ENCODE measurements around the gene DSCAM. TPM values are rescaled to one million over a fixed set of nuclear protein-coding genes. Genes with fewer than 3 reads are reported as not detected.

The DSCAM gene
- total RNA-seq, 1 donor from 2014 or later = 0.06 TPM

DNA sequence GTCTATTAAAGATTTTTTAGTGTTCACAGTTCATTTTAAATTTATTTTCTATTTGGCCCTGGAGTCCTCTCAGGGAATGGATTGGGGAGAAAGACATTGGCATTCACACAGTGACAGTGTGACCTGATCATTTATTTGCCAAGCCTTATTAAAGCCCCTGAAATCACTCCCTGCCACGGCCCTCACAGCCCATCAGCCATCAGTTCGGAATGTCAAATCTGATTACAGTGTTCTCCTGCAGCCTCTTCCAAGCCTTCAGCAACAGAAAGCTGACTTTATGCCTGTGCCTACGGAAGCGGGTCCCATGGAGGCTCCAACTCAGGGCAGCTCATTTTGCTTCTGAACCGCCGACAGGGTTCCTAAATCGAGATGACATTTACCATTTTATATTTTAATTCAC, 451.2 kb downstream of the DSCAM start:
- Histone ChIP-seq H3K36me3 (no peaks in the 10 kb centered on the region), H3K4me1 (no peaks in the 10 kb centered on the region), H3K27me3 (ENCODE audit: low read depth) (no peaks in the 10 kb centered on the region), H3K4me3 (no peak overlapping the region), H3K9me3 (peaks cover 6% of the 10 kb centered on the region), H3K27ac (no peak overlapping the region)
- TF ChIP-seq, protein P1, sequence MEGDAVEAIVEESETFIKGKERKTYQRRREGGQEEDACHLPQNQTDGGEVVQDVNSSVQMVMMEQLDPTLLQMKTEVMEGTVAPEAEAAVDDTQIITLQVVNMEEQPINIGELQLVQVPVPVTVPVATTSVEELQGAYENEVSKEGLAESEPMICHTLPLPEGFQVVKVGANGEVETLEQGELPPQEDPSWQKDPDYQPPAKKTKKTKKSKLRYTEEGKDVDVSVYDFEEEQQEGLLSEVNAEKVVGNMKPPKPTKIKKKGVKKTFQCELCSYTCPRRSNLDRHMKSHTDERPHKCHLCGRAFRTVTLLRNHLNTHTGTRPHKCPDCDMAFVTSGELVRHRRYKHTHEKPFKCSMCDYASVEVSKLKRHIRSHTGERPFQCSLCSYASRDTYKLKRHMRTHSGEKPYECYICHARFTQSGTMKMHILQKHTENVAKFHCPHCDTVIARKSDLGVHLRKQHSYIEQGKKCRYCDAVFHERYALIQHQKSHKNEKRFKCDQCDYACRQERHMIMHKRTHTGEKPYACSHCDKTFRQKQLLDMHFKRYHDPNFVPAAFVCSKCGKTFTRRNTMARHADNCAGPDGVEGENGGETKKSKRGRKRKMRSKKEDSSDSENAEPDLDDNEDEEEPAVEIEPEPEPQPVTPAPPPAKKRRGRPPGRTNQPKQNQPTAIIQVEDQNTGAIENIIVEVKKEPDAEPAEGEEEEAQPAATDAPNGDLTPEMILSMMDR (IDR thresholded peaks at IDR 0.05) = no peak
- intact Hi-C loops (cut with DNase I) = no loop called here
- DNase-seq (no peak), ATAC-seq (no peak)

DNA sequence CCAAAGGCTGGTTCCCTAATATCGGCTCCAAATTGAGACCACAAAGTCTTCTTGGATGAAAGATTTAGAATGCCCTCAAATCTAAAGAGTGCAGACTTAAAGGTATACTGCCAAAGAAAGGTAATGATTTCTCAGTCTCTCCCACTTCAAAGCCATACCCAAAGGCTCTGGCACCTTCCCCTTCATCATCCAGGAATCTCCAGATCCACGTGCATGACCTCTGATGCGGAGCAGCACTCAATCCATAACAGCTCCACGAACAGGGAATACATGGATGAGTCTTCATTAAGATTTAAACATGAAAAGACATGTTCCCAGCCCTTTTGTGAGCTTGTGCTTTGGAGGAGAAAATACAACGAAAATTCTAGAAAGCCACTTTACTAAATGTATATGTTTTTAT, 453.9 kb downstream of the DSCAM start:
- ATAC-seq (no peak), DNase-seq (no peak)
- Histone ChIP-seq H3K36me3 (no peaks in the 10 kb centered on the region), H3K27me3 (ENCODE audit: low read depth) (no peaks in the 10 kb centered on the region), H3K27ac (no peak overlapping the region), H3K4me3 (no peak overlapping the region), H3K4me1 (no peaks in the 10 kb centered on the region), H3K9me3 (no peaks in the 10 kb centered on the region)
- intact Hi-C loops (cut with DNase I) = no loop called here
- TF ChIP-seq, protein P1 (IDR thresholded peaks at IDR 0.05) = no peak

GRCh38 chr21:40388046-40388445, 458.9 kb downstream of the DSCAM start:
- no peak overlapping the region for H3K4me3 ChIP-seq
- ATAC-seq = no peak
- no peaks in the 10 kb centered on the region for H3K27me3 ChIP-seq (ENCODE audit: low read depth)
- DNase-seq = no peak
- peaks cover 6% of the 10 kb centered on the region for H3K4me1 ChIP-seq
- H3K9me3 ChIP-seq = no peaks in the 10 kb centered on the region
- intact Hi-C loops (cut with DNase I) = no loop called here
- H3K36me3 ChIP-seq = no peaks in the 10 kb centered on the region
- no peak overlapping the region for H3K27ac ChIP-seq
- TF ChIP-seq, protein P1 (IDR thresholded peaks at IDR 0.05) = no peak

DNA sequence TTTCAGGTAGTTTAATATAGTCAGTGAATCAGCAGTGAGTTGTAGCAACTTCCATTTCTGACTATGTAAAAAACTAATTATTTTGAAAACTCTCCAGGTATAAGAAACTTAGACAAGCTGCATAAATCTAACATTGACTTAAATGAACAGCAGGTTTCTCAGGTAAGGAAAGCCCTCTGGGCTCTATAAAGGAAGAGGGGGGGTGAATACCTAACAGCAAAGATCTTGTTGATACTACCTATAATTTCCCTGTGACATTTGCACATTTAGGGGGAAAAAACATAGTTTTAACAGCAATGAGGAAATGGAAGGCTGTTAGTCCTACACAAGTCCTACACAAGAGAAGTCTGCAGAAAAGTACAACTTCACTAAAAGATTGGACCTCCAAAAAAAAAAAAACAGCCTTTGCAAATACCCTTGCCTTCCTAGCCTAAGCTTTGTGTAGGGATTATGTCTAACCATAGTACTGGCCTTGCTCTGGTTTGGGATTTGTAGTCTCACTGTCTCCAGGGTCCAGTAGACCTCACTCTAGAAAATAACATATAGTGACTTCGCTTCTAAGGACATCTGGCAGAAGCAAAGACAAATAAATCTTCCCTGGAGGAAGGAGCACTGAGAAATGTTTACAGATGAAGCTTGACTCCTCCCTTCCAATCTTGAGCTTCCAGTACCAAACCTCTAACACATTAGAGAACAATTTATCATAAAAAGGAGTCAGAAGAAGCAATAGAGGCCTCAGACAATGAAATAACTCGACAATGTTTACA, 459.8 kb downstream of the DSCAM start:
- TF ChIP-seq, protein P1 (IDR thresholded peaks at IDR 0.05) = no peak
- no peaks in the 10 kb centered on the region for H3K9me3 ChIP-seq
- intact Hi-C loops (cut with DNase I) = no loop called here
- H3K27me3 ChIP-seq (ENCODE audit: low read depth) = no peaks in the 10 kb centered on the region
- ATAC-seq (no peak), DNase-seq (no peak)
- no peak overlapping the region for H3K27ac ChIP-seq
- peaks cover 6% of the 10 kb centered on the region for H3K4me1 ChIP-seq
- H3K4me3 ChIP-seq = no peak overlapping the region
- no peaks in the 10 kb centered on the region for H3K36me3 ChIP-seq

- Histone ChIP-seq H3K27ac (no peak overlapping the region), H3K27me3 (ENCODE audit: low read depth) (no peaks in the 10 kb centered on the region), H3K9me3 (no peaks in the 10 kb centered on the region), H3K4me1 (peaks cover 6% of the 10 kb centered on the region), H3K4me3 (no peak overlapping the region), H3K36me3 (no peaks in the 10 kb centered on the region)
- DNase-seq (peak; percentile 67), ATAC-seq (peak; percentile 84 to 94)
- TF ChIP-seq, protein P1 (IDR thresholded peaks at IDR 0.05) = peak; percentile 70
- intact Hi-C loops (cut with DNase I) = no loop called here
Observed at GRCh38 chr21:40386294-40386911, 460.6 kb downstream of the DSCAM start.

Measured in lower lobe of right lung (tissue), 2 donors.